GM21619 (cell line): ENCODE data around the gene HTR4.

Source experiments
- ATAC-seq: cut with Tn5 transposase; IDR thresholded peaks from one replicate; pipeline ENCODE4 v1.9.1; 2021; ENCODE audit not compliant: unreplicated experiment

HTR4 gene

GRCh38 chr5:148665431-148665830, 11.1 kb upstream of the HTR4 start:
- ATAC-seq: no peak

GRCh38 chr5:148663509-148663908, 9.2 kb upstream of the HTR4 start:
- ATAC-seq: no peak

- no peak for ATAC-seq
These were observed 6.0 kb upstream of the HTR4 start for GRCh38 chr5:148660346-148660660.

- ATAC-seq: no peak
These were observed 5.5 kb upstream of the HTR4 start for GRCh38 chr5:148659641-148660345.

GRCh38 chr5:148653291-148653835, 964 bp downstream of the HTR4 start:
- no peak for ATAC-seq

- no peak for ATAC-seq
These were observed 2.8 kb downstream of the HTR4 start for GRCh38 chr5:148651528-148651927.

GRCh38 chr5:148645527-148645926, 8.8 kb downstream of the HTR4 start:
- ATAC-seq: no peak

GRCh38 chr5:148641735-148642134, 12.6 kb downstream of the HTR4 start:
- ATAC-seq: no peak

- ATAC-seq: no peak
These were observed 13.9 kb downstream of the HTR4 start for GRCh38 chr5:148640471-148640870.

GRCh38 chr5:148639081-148639480, 15.2 kb downstream of the HTR4 start:
- no peak for ATAC-seq

GRCh38 chr5:148636353-148636752, 18.0 kb downstream of the HTR4 start:
- ATAC-seq: no peak

GRCh38 chr5:148635321-148636083, 18.8 kb downstream of the HTR4 start:
- ATAC-seq: no peak

GRCh38 chr5:148633067-148633377, 21.3 kb downstream of the HTR4 start:
- ATAC-seq: no peak

GRCh38 chr5:148632255-148633066, 21.9 kb downstream of the HTR4 start:
- ATAC-seq: no peak

GRCh38 chr5:148626986-148627385, 27.3 kb downstream of the HTR4 start:
- ATAC-seq: no peak

- no peak for ATAC-seq
These were observed 28.2 kb downstream of the HTR4 start for GRCh38 chr5:148626081-148626613.

- ATAC-seq: no peak
These were observed 29.1 kb downstream of the HTR4 start for GRCh38 chr5:148625250-148625649.

- no peak for ATAC-seq
These were observed 30.6 kb downstream of the HTR4 start for GRCh38 chr5:148623741-148624140.

- ATAC-seq: no peak
These were observed 31.2 kb downstream of the HTR4 start for GRCh38 chr5:148623101-148623500.

GRCh38 chr5:148620696-148621095, 33.6 kb downstream of the HTR4 start:
- no peak for ATAC-seq

- no peak for ATAC-seq
These were observed 34.2 kb downstream of the HTR4 start for GRCh38 chr5:148620091-148620490.
